ENCODE results near the gene SEPTIN12. TPM values are rescaled to one million over a fixed set of nuclear protein-coding genes. Genes with fewer than 3 reads are reported as not detected.
"Not testable (repeated sequence)": the region's sequence is repeated elsewhere in the genome, so short reads cannot be mapped to it uniquely, and the experiment has no call there.

SEPTIN12 gene
- total and polyA plus RNA-seq, 4 donors: not detected

DNA sequence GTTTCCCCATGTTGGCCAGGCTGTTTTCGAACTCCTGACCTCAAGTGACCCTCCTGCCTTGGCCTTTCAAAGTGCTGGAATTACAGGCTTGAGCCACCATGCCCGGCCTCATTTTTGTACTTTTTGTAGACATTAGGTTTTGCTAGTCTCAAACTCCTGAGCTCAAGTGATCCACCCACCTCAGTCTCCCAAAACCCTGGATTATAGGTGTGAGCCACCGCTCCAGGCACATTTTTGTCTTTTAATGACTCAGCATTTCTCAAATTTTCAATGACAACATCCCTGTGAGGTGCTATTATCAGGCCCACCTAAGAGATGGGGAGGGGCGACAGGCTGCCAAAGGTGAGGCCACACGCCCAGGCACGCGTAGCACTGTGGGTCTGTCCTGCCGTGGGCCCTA, 1.1 kb downstream of the SEPTIN12 start (continued):
- TF ChIP-seq ZBTB33 (IDR thresholded peaks at IDR 0.05): no peak

- no peak for DNase-seq (ENCODE audit: low spot score)
- Histone ChIP-seq H3K4me3 (ENCODE audit: low read depth in 1 of 3, low read length in 3 of 3) (no peak overlapping the region), H3K36me3 (ENCODE audit: control insufficient read depth in 4 of 4, insufficient read depth in 3 of 4, low read depth in 1 of 4, low read length in 3 of 4) (no peaks in the 10 kb centered on the region), H3K9me3 (ENCODE audit: control insufficient read depth in 4 of 4, low read length in 3 of 4) (no peaks in the 10 kb centered on the region), H3K9ac (ENCODE audit: low read depth in 1 of 2, low read length in 2 of 2) (no peak overlapping the region), H3K27me3 (ENCODE audit: control insufficient read depth in 4 of 4, insufficient read depth in 4 of 4, low read length in 3 of 4) (no peaks in the 10 kb centered on the region), H3K4me1 (ENCODE audit: control insufficient read depth in 4 of 4, insufficient read depth in 4 of 4, low read length in 3 of 4) (peaks cover 0 to 5% (median 4%) of the 10 kb centered on the region in 4 donors), H3K27ac (ENCODE audit: low read depth in 1 of 2, low read length in 2 of 2) (no peak overlapping the region)
- WGBS: 92% methylated on average over 23 of the region's 23 CpGs
- TF ChIP-seq REST (IDR thresholded peaks at IDR 0.05) (no peak), GABPA (IDR thresholded peaks at IDR 0.05 in 1 of 2, conservative IDR thresholded peaks at IDR 0.05 in 1 of 2) (no peak), SP1 (IDR thresholded peaks at IDR 0.05) (no peak), HNF4G (IDR thresholded peaks at IDR 0.05) (no peak), FOXA2 (IDR thresholded peaks at IDR 0.05) (no peak)
- TF ChIP-seq, protein P1, sequence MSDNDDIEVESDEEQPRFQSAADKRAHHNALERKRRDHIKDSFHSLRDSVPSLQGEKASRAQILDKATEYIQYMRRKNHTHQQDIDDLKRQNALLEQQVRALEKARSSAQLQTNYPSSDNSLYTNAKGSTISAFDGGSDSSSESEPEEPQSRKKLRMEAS (IDR thresholded peaks at IDR 0.05): no peak
- TF ChIP-seq, protein P2, sequence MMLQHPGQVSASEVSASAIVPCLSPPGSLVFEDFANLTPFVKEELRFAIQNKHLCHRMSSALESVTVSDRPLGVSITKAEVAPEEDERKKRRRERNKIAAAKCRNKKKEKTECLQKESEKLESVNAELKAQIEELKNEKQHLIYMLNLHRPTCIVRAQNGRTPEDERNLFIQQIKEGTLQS (IDR thresholded peaks at IDR 0.05): no peak
Observed at GRCh38 chr16:4785758-4786433, 2.2 kb downstream of the SEPTIN12 start.

GRCh38 chr16:4784444-4784987, 3.6 kb downstream of the SEPTIN12 start:
- WGBS: 96% methylated on average over 14 of the region's 14 CpGs

GRCh38 chr16:4783951-4784336, 4.2 kb downstream of the SEPTIN12 start:
- Histone ChIP-seq H3K4me3 (ENCODE audit: low read depth in 1 of 3, low read length in 3 of 3) (no peak overlapping the region), H3K27ac (ENCODE audit: low read depth in 1 of 2, low read length in 2 of 2) (no peak overlapping the region), H3K9ac (ENCODE audit: low read depth in 1 of 2, low read length in 2 of 2) (no peak overlapping the region), H3K4me1 (ENCODE audit: control insufficient read depth in 4 of 4, insufficient read depth in 4 of 4, low read length in 3 of 4) (peaks cover 0 to 5% (median 4%) of the 10 kb centered on the region in 4 donors), H3K9me3 (ENCODE audit: control insufficient read depth in 4 of 4, low read length in 3 of 4) (no peaks in the 10 kb centered on the region), H3K36me3 (ENCODE audit: control insufficient read depth in 4 of 4, insufficient read depth in 3 of 4, low read depth in 1 of 4, low read length in 3 of 4) (no peaks in the 10 kb centered on the region), H3K27me3 (ENCODE audit: control insufficient read depth in 4 of 4, insufficient read depth in 4 of 4, low read length in 3 of 4) (no peaks in the 10 kb centered on the region)
- WGBS: 77% methylated on average over 16 of the region's 16 CpGs
- no peak for DNase-seq (ENCODE audit: low spot score)
- TF ChIP-seq YY1 (IDR thresholded peaks at IDR 0.05) (no peak), EGR1 (IDR thresholded peaks at IDR 0.05; ENCODE audit: low read depth in 2 of 2) (no peak), TAF1 (conservative IDR thresholded peaks at IDR 0.05) (no peak), GABPA (IDR thresholded peaks at IDR 0.05 in 1 of 2, conservative IDR thresholded peaks at IDR 0.05 in 1 of 2) (no peak), REST (IDR thresholded peaks at IDR 0.05) (no peak), SP1 (IDR thresholded peaks at IDR 0.05) (no peak), ZBTB33 (IDR thresholded peaks at IDR 0.05) (no peak), NR2F2 (IDR thresholded peaks at IDR 0.05) (no peak)

More at GRCh38 chr16:4784444-4784987, 3.6 kb downstream of the SEPTIN12 start:
- not testable (repeated sequence) for DNase-seq (ENCODE audit: low spot score); H3K27ac ChIP-seq (ENCODE audit: low read depth in 1 of 2, low read length in 2 of 2); H3K4me3 ChIP-seq (ENCODE audit: low read depth in 1 of 3, low read length in 3 of 3); H3K9ac ChIP-seq (ENCODE audit: low read depth in 1 of 2, low read length in 2 of 2); H3K27me3 ChIP-seq (ENCODE audit: control insufficient read depth in 4 of 4, insufficient read depth in 4 of 4, low read length in 3 of 4); H3K9me3 ChIP-seq (ENCODE audit: control insufficient read depth in 4 of 4, low read length in 3 of 4); H3K36me3 ChIP-seq (ENCODE audit: control insufficient read depth in 4 of 4, insufficient read depth in 3 of 4, low read depth in 1 of 4, low read length in 3 of 4); H3K4me1 ChIP-seq (ENCODE audit: control insufficient read depth in 4 of 4, insufficient read depth in 4 of 4, low read length in 3 of 4)
